G401 (cell line): Measurements from ENCODE around the gene DHRS9. TPM values are rescaled to one million over a fixed set of nuclear protein-coding genes. Genes with fewer than 3 reads are reported as not detected.
"Not testable (repeated sequence)": the region's sequence is repeated elsewhere in the genome, so short reads cannot be mapped to it uniquely, and the experiment has no call there.

ENCODE experiments used
- DNase-seq: peaks from one replicate; pipeline ENCODE4 v3.0.0-alpha.2; 2015; ENCODE audit warnings: low spot score
- in situ Hi-C: cut with HindIII; loops from 2 replicates; pipeline ENCODE4 v1.10.0; 2016; ENCODE audit warnings: low sequenced_read_pairs, mixed read lengths
- total RNA-seq: library from RNA; depleted of rRNA; stranded (reverse); fragments of >200 nt; shearing (Covaris generic); gene quantifications from 2 replicates; pipeline ENCODE4 v1.2.3, GENCODE V29; 2014; rRNA removed

The DHRS9 gene
- total RNA-seq, 1 experiment from 2014 or later: not detected

DNA sequence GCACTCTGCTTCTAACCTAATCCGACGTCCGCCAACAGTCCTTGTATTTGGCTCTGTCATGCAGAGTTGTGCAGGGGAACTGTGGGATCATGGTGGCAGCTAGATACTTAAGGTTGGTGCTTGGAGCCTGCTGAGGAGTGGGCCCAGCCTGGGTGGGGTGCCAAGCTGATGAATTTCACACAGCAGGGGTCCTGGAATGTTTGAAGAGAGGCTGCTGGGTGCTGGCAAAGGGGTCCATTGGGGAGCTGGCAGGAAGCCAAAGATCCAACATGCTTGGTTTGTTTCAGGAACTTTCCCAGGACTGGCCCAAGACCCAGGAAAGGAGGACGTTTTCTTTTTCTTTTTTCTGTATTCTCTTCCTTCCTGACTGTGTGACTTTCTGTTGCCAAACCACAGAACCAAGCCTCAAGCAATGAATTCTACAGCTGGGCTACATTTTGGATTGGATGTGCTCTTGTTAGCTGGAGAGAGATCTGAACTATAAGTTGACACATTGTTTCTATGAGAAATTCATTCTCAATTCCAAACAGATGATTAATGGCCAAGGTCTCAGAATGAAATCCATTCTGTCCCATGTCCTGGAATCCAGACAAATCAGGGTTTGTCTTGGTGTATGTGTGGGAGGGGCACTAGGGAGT, 49.9 kb downstream of the DHRS9 start:
- no peak for DNase-seq
- in situ Hi-C loops: no loop called here

DNA sequence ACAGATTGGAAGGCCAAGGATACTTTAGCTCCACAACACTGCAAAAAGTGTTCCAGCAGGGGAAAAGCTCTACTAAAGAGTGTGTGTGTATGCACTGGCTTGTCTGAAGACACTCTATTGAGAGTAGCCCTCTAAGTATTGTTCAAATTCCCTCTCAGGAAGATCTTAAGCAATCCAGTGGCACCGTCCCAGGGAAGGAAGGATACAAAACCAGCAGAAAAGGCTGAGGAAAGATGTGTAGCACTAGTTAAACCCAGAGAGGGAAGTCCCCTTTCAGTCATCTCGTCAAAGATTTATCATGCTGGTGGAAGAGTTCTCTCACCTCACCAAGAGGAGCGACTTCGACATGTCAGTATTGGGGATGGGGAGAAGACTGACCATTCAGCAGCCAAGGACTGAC, 50.5 kb downstream of the DHRS9 start:
- in situ Hi-C loops: no loop called here
- no peak for DNase-seq

DNA sequence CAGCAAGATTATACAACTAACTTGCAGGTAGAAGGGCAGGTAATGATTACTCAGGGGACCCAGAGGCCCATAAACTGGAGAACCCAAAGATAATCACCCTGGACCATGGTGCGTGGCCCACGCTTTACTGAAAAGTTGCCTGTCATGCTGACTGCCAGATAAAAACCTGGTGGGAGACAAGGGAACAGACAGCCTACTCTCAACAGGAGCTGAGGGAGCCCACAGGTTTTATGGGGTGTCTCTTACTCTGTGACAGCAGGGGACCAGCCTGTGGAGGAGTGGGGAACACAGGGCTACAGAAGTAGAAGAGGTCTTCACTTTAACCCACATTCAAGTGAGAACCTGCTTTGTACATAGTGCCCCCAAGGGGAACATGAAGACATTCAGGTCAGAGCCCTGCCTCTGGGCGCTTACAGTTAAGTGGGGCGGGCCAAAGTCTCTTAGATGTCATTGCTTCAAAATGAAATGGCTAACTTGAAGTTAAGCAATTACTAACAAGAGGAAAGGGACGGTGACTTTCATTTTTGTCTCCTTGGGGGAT, 60.4 kb downstream of the DHRS9 start:
- in situ Hi-C loops: no loop called here
- no peak for DNase-seq

- in situ Hi-C loops: no loop called here
Measured at GRCh38 chr2:169131587-169132512, 62.5 kb downstream of the DHRS9 start.

GRCh38 chr2:169134272-169134671, 64.9 kb downstream of the DHRS9 start:
- DNase-seq, in situ Hi-C loops: not testable (repeated sequence)

More at GRCh38 chr2:169131587-169132512, 62.5 kb downstream of the DHRS9 start:
- peak; percentile 54 for DNase-seq

GRCh38 chr2:169136428-169136827, 67.1 kb downstream of the DHRS9 start:
- DNase-seq, in situ Hi-C loops: not testable (repeated sequence)

GRCh38 chr2:169136885-169137534, 67.6 kb downstream of the DHRS9 start:
- in situ Hi-C loops: no loop called here
- DNase-seq: no peak

DNA sequence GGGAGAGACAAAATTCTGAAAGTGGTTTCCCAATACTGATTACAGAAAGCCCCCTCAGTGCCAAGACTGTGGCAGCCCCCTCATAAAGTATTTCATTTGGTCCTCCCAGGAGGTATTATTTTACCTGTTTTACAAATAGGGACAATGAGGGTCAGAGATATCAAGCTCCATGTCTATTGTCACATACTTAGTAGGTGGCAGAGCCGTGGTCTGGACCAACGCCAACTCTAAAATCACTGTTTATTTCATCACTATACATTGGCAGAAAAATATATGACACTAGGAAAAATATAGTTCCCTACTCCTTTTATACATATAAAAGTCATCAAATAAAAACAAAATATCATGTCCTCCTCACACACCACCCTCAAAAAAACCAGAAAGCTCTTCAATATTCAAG, 68.6 kb downstream of the DHRS9 start:
- in situ Hi-C loops: no loop called here
- DNase-seq: no peak

DNA sequence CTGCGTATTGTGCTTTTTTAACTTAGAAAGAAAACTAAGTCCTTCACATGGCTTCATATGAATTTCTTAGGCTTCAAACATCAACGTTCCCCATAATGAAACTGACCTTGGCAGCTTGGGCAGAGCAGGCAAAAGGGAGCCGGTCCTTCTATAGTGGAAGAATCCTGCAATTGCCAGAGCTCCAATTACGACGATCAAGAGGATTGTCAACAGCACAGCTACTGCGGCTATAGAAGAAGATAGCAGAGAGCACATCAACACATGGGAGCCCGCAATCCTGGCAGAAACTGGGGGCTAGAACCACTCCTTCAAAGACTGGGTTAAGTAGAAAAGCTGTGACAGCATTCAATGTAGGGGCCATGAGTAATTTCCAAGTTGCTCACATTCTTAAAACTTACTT, 69.8 kb downstream of the DHRS9 start:
- in situ Hi-C loops: no loop called here

GRCh38 chr2:169139993-169140767, 70.8 kb downstream of the DHRS9 start:
- no peak for DNase-seq
- in situ Hi-C loops: no loop called here

More for the DNA sequence above, 69.8 kb downstream of the DHRS9 start:
- no peak for DNase-seq

- peak; percentile 25 for DNase-seq
- in situ Hi-C loops: no loop called here
Measured at GRCh38 chr2:169141713-169142352, 72.5 kb downstream of the DHRS9 start.

- in situ Hi-C loops: no loop called here
- DNase-seq: no peak
Measured at GRCh38 chr2:169143998-169144397, 74.6 kb downstream of the DHRS9 start.

Other genes with a start within 250 kb of the DHRS9 start
- gene SPC25, start 179.1 kb upstream of the DHRS9 start, total RNA-seq: 19.0 and 32.4 TPM in 2 replicates
- not detected in 2 replicates for gene G6PC2, start 168.3 kb upstream of the DHRS9 start, total RNA-seq
- not detected in 2 replicates for gene ABCB11, start 38.2 kb upstream of the DHRS9 start, total RNA-seq